HepG2 (cell line): Measurements from ENCODE around the gene DMGDH. TPM values are rescaled to one million over a fixed set of nuclear protein-coding genes. Genes with fewer than 3 reads are reported as not detected.

ENCODE experiments used
- ASH2L ChIP-seq: fragments of 300-600, 200-600 bp; sonication (generic); IDR thresholded peaks from 2 replicates; pipeline ENCODE4 v1.7.0; 2017; ENCODE audit warnings: low read depth, mild to moderate bottlenecking, moderate library complexity, mixed read lengths, low read length; ENCODE audit not compliant: insufficient read length
- FOXC1 ChIP-seq: sonication (generic); formaldehyde crosslinking; IDR thresholded peaks from 2 replicates; pipeline ENCODE4 v1.8.0; 2022; ENCODE audit warnings: mild to moderate bottlenecking, missing genetic modification reagents, borderline replicate concordance
- HNF4G ChIP-seq, 2 experiments: sonication (generic) in 1 of 2; formaldehyde crosslinking in 1 of 2; IDR thresholded peaks; 2 replicates each; pipeline versions ENCODE4 v1.4.0 to v1.6.1; 2011 to 2020; ENCODE audit warnings: borderline replicate concordance in 2 of 2, low read depth in 2 of 2, mild to moderate bottlenecking in 2 of 2, low read length in 1 of 2, missing genetic modification reagents in 1 of 2, moderate library complexity in 1 of 2
- MED1 ChIP-seq: sonication (generic); formaldehyde crosslinking; IDR thresholded peaks from 2 replicates; pipeline ENCODE4 v1.4.0; 2020; ENCODE audit warnings: missing genetic modification reagents
- NR2F1 ChIP-seq, 2 experiments: fragments of 450-650 bp in 1 of 2; formaldehyde crosslinking in 1 of 2; IDR thresholded peaks; 2 replicates each; pipeline versions ENCODE4 v1.5.0 to v1.6.1; 2016 to 2020; ENCODE audit warnings: mild to moderate bottlenecking in 1 of 2, missing compliant biosample characterization in 1 of 2, missing genetic modification reagents in 1 of 2, moderate library complexity in 1 of 2
- POLR2G ChIP-seq: fragments of 200-400 bp; formaldehyde crosslinking; IDR thresholded peaks from 2 replicates; pipeline ENCODE4 v1.6.1; 2018; ENCODE audit warnings: mild to moderate bottlenecking, low read depth, low read length, moderate library complexity
- REXO4 ChIP-seq: sonication (generic); formaldehyde crosslinking; IDR thresholded peaks from 2 replicates; pipeline ENCODE4 v1.8.0; 2022; ENCODE audit warnings: missing genetic modification reagents, mild to moderate bottlenecking, borderline replicate concordance
- RXRA ChIP-seq: sonication (generic); formaldehyde crosslinking; IDR thresholded peaks from 2 replicates; pipeline ENCODE4 v1.5.1; 2020; ENCODE audit warnings: missing genetic modification reagents
- SETDB1 ChIP-seq: sonication (generic); formaldehyde crosslinking; IDR thresholded peaks from 2 replicates; pipeline ENCODE4 v1.5.1; 2020; ENCODE audit warnings: missing genetic modification reagents, mild to moderate bottlenecking, borderline replicate concordance
- SMARCC2 ChIP-seq: fragments of 450-650 bp; IDR thresholded peaks from 2 replicates; pipeline ENCODE4 v1.6.1; 2017; ENCODE audit warnings: antibody characterized with exemption, mild to moderate bottlenecking
- SRSF1 ChIP-seq: fragments of 200-400 bp; formaldehyde crosslinking; optimal IDR thresholded peaks from 2 replicates; pipeline ENCODE3; 2017; ENCODE audit warnings: mild to moderate bottlenecking, low read depth, low read length, moderate library complexity
- TAF15 ChIP-seq: fragments of 200-400 bp; formaldehyde crosslinking; IDR thresholded peaks from one replicate; pipeline ENCODE4 v1.6.1; 2018; ENCODE audit warnings: mild to moderate bottlenecking, low read depth, low read length; ENCODE audit not compliant: poor library complexity, severe bottlenecking
- ZBTB3 ChIP-seq: sonication (generic); formaldehyde crosslinking; IDR thresholded peaks from 2 replicates; pipeline ENCODE4 v1.4.0; 2020; ENCODE audit warnings: low read depth, mild to moderate bottlenecking, moderate library complexity, missing genetic modification reagents, borderline replicate concordance
- ZNF383 ChIP-seq: sonication (generic); formaldehyde crosslinking; IDR thresholded peaks from 2 replicates; pipeline ENCODE4 v1.4.0; 2020; ENCODE audit warnings: missing genetic modification reagents, mild to moderate bottlenecking, borderline replicate concordance
- ZNF562 ChIP-seq: sonication (generic); formaldehyde crosslinking; IDR thresholded peaks from 2 replicates; pipeline ENCODE4 v1.8.0; 2022; ENCODE audit warnings: missing genetic modification reagents, borderline replicate concordance
- ZNF598 ChIP-seq: sonication (generic); formaldehyde crosslinking; IDR thresholded peaks from 2 replicates; pipeline ENCODE4 v1.5.1; 2020; ENCODE audit warnings: mild to moderate bottlenecking, missing genetic modification reagents, borderline replicate concordance
- ZNF652 ChIP-seq: IDR thresholded peaks from 2 replicates; pipeline ENCODE4 v1.6.1; 2016; ENCODE audit warnings: low read depth, borderline replicate concordance
- ZNF674 ChIP-seq: sonication (generic); formaldehyde crosslinking; IDR thresholded peaks from 2 replicates; pipeline ENCODE4 v1.5.0; 2020; ENCODE audit warnings: low read depth, mild to moderate bottlenecking, missing genetic modification reagents
- ZNF768 ChIP-seq: sonication (generic); formaldehyde crosslinking; IDR thresholded peaks from 2 replicates; pipeline ENCODE4 v1.4.0; 2020; ENCODE audit warnings: missing genetic modification reagents
- ZNF772 ChIP-seq: sonication (generic); formaldehyde crosslinking; IDR thresholded peaks from 2 replicates; pipeline ENCODE4 v1.5.0; 2020; ENCODE audit warnings: mild to moderate bottlenecking, missing genetic modification reagents
- ZNF879 ChIP-seq: sonication (generic); formaldehyde crosslinking; IDR thresholded peaks from 2 replicates; pipeline ENCODE4 v1.8.1; 2023; ENCODE audit warnings: missing genetic modification reagents
- ZNF883 ChIP-seq: sonication (generic); formaldehyde crosslinking; IDR thresholded peaks from 2 replicates; pipeline ENCODE4 v1.5.1; 2020; ENCODE audit warnings: mild to moderate bottlenecking, missing genetic modification reagents; ENCODE audit errors: not compliant biosample characterization
- polyA plus RNA-seq, 8 experiments: library from polyadenylated mRNA; depleted of rRNA in 3 of 8; stranded (reverse) in 7 of 8; unstranded in 1 of 8; fragments of >200 nt; fragmentation: Illumina TruSeq in 4 of 8; extraction: Trizol in 4 of 8; gene quantifications; 2 replicates each; pipeline versions ENCODE4 v1.2.1 to v1.2.3, GENCODE V29; 2011 to 2016; ENCODE audit warnings: low read depth in 4 of 8, missing spikeins in 1 of 8, mixed read lengths in 1 of 8; ENCODE audit not compliant: insufficient read depth in 1 of 8
- total RNA-seq, 5 experiments: library from RNA; depleted of rRNA; stranded (reverse); fragments of >200 nt; fragmentation: Illumina TruSeq; extraction: Trizol; gene quantifications; 2 replicates each; pipeline ENCODE4 v1.2.3, GENCODE V29; 2016; ENCODE audit warnings: low read depth in 1 of 5
- TF ChIP-seq, protein P1 (sequence below): sonication (generic); formaldehyde crosslinking; IDR thresholded peaks from 2 replicates; pipeline ENCODE4 v1.4.0; 2020; ENCODE audit warnings: low read depth, mild to moderate bottlenecking, missing genetic modification reagents
- TF ChIP-seq, protein P2 (sequence below): sonication (generic); formaldehyde crosslinking; IDR thresholded peaks from 2 replicates; pipeline ENCODE4 v1.8.1; 2023; ENCODE audit warnings: mild to moderate bottlenecking, missing genetic modification reagents
- TF ChIP-seq, protein P3 (sequence below): IDR thresholded peaks from 2 replicates; pipeline ENCODE4 v1.6.1; 2016; ENCODE audit warnings: mild to moderate bottlenecking, missing biosample characterization, missing genetic modification reagents
- TF ChIP-seq, protein P4 (sequence below): sonication (generic); formaldehyde crosslinking; IDR thresholded peaks from 2 replicates; pipeline ENCODE4 v1.8.0; 2022; ENCODE audit warnings: missing genetic modification reagents, mild to moderate bottlenecking, inconsistent platforms, borderline replicate concordance

Gene DMGDH
- total and polyA plus RNA-seq, 2 of the 13 experiments (the other 11 are each of a cell fraction or from before 2014, with no cell fraction given): 3.6 to 7.9 TPM

DNA sequence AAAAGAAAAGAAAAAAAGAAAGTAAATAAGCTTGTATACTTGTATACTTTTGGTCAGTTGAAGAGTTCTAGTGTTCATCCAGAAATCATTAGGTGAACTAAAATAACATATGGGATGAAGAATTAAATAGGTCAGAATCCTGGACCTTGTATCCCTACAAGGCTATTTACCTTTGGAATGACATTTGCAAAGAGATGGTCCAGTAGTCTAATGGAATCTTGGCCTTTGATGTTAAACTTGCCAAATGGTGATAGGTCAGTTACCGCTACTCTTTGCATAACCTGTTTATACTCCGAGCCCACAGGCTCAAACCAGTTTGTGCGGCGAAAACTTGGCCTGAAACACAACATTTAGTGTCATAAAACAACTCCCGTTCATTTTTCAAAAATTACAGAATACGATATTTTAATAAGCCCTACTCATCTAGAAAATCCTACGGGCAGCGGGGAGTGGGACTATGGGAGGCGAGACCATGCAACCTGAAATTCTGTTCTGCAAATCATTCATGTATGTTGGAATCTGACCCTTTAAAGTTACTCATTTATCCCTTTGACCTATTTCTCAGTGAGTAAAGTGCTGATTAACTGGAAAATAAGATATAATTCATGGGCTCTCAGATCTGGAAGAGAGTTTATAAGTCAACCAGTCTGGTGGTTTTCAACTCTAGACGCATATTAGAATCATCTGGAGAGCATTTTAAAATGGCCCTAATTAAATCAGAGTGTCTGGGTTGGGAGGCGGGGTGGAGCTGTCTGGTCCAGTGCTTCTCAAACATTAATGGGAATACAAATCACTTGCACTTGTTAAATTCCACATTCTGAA is 38.6 kb downstream of the DMGDH start (continued):
- TF ChIP-seq ZNF562 (CRISPR knock-in tag): no peak
- peak; percentile 83 for TF ChIP-seq MED1
- TF ChIP-seq, protein P1, sequence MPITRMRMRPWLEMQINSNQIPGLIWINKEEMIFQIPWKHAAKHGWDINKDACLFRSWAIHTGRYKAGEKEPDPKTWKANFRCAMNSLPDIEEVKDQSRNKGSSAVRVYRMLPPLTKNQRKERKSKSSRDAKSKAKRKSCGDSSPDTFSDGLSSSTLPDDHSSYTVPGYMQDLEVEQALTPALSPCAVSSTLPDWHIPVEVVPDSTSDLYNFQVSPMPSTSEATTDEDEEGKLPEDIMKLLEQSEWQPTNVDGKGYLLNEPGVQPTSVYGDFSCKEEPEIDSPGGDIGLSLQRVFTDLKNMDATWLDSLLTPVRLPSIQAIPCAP (CRISPR knock-in tag): no peak
- no peak for TF ChIP-seq ZNF652 (CRISPR knock-in tag)
- TF ChIP-seq HNF4G (IDR thresholded peaks at IDR 0.05; ENCODE audit: borderline replicate concordance, low read depth, low read length): peak; percentile 84; the same call in 1 of the 2 replicates
- no peak; the same call in 1 of the 2 replicates for TF ChIP-seq HNF4G (CRISPR knock-in tag; IDR thresholded peaks at IDR 0.05; ENCODE audit: borderline replicate concordance, low read depth)
- no peak for TF ChIP-seq ZNF598
- TF ChIP-seq ZNF879: no peak
- no peak for TF ChIP-seq ZNF674 (CRISPR knock-in tag)
- TF ChIP-seq REXO4 (CRISPR knock-in tag): no peak
- no peak for TF ChIP-seq ZNF383 (CRISPR knock-in tag)
- TF ChIP-seq, protein P2, sequence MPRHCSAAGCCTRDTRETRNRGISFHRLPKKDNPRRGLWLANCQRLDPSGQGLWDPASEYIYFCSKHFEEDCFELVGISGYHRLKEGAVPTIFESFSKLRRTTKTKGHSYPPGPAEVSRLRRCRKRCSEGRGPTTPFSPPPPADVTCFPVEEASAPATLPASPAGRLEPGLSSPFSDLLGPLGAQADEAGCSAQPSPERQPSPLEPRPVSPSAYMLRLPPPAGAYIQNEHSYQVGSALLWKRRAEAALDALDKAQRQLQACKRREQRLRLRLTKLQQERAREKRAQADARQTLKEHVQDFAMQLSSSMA: no peak
- TF ChIP-seq ZNF772 (CRISPR knock-in tag): no peak
- no peak for TF ChIP-seq ZNF883
- peak; percentile 97 for TF ChIP-seq ASH2L
- TF ChIP-seq, protein P3, sequence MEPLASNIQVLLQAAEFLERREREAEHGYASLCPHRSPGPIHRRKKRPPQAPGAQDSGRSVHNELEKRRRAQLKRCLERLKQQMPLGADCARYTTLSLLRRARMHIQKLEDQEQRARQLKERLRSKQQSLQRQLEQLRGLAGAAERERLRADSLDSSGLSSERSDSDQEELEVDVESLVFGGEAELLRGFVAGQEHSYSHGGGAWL (CRISPR knock-in tag): no peak
- 0 out of 2 replicates have a peak, but pooled peaks have one; percentile 48 for TF ChIP-seq SMARCC2
- TF ChIP-seq, protein P4, sequence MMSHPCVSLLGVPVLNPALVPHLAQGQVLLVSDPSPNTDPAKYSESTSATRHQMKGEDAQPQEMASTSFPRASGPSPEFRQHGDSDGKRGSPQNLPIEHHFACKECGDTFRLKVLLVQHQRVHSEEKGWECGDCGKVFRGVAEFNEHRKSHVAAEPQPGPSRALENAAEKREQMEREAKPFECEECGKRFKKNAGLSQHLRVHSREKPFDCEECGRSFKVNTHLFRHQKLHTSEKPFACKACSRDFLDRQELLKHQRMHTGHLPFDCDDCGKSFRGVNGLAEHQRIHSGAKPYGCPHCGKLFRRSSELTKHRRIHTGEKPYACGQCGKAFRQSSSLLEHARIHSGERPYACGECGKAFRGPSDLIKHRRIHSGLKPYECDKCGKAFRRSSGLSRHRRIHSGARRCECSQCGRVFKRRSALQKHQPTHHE (CRISPR knock-in tag): no peak
- no peak for TF ChIP-seq TAF15
- no peak for TF ChIP-seq POLR2G
- TF ChIP-seq SRSF1: no peak
- TF ChIP-seq NR2F1 (CRISPR knock-in tag; IDR thresholded peaks at IDR 0.05): peak in 1 of 2 experiments; percentile 75; a peak in 2 of 4 replicates
- no peak for TF ChIP-seq SETDB1 (CRISPR knock-in tag)
- TF ChIP-seq FOXC1 (CRISPR knock-in tag): no peak
- TF ChIP-seq ZNF768 (CRISPR knock-in tag): no peak
- peak; percentile 18; the same call in 1 of the 2 replicates for TF ChIP-seq RXRA (CRISPR knock-in tag)
- TF ChIP-seq ZBTB3 (CRISPR knock-in tag): no peak
